Mesodermal cell (in vitro differentiated cells): ENCODE results near the gene SLC44A5.

Experiments used
- H3K27ac ChIP-seq: 2 replicates; pipeline ENCODE4 v1.7.0; 2013; ENCODE audit warnings: mild to moderate bottlenecking, low read depth, low read length, moderate library complexity; ENCODE audit not compliant: severe bottlenecking
- H3K36me3 ChIP-seq: 2 replicates; pipeline ENCODE4 v1.7.1; 2013; ENCODE audit warnings: mild to moderate bottlenecking, low read length, moderate library complexity; ENCODE audit not compliant: control insufficient read depth, insufficient read depth
- H3K4me1 ChIP-seq: one replicate; pipeline ENCODE4 v1.7.1; 2013; ENCODE audit warnings: mild to moderate bottlenecking, low read length; ENCODE audit not compliant: insufficient read depth, control insufficient read depth, poor library complexity, severe bottlenecking
- H3K4me3 ChIP-seq: 2 replicates; pipeline ENCODE4 v1.7.0; 2013; ENCODE audit warnings: low read length, control low read depth, mild to moderate bottlenecking; ENCODE audit not compliant: insufficient read depth, poor library complexity, severe bottlenecking; ENCODE audit errors: extremely low read depth
- H3K9me3 ChIP-seq: 2 replicates; pipeline ENCODE4 v1.7.1; 2013; ENCODE audit warnings: mild to moderate bottlenecking, low read length, moderate library complexity; ENCODE audit not compliant: control insufficient read depth
- WGBS, 2 experiments: methylation state at CpG; one replicate each; pipeline ENCODE4 v1.1.5; 2013; ENCODE audit warnings: missing lambda C conversion rate in 2 of 2; ENCODE audit not compliant: insufficient coverage in 2 of 2; 5-methylcytosine and 5-hydroxymethylcytosine counted together

Gene SLC44A5

DNA sequence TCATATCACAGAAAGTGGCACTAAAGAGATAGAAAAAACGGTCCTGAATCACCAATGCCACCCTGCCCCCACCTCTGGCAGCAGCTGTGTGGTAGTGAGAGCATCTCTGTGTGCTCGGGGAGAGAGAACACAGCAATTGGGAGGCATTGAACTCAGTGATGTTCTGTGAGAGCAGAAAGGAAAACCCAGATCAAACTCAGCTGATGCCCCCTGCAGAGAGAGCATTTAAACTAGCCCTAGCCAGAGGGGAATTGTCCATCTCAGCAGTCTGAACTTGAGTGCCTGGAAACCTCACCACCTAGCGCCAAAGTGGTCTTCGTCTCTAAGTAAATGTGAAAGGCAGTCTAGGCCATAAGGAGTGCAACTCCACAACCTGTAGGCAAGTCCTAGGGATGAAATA, 21.3 kb downstream of the SLC44A5 start:
- H3K9me3 ChIP-seq = peaks cover 3% of the 10 kb centered on the region
- no peaks in the 10 kb centered on the region for H3K36me3 ChIP-seq
- no peak overlapping the region for H3K27ac ChIP-seq
- no peaks in the 10 kb centered on the region for H3K4me1 ChIP-seq
- 77 to 93% methylated on average over 3 of the region's 4 CpGs for WGBS, 2 experiments
- no peak overlapping the region for H3K4me3 ChIP-seq

DNA sequence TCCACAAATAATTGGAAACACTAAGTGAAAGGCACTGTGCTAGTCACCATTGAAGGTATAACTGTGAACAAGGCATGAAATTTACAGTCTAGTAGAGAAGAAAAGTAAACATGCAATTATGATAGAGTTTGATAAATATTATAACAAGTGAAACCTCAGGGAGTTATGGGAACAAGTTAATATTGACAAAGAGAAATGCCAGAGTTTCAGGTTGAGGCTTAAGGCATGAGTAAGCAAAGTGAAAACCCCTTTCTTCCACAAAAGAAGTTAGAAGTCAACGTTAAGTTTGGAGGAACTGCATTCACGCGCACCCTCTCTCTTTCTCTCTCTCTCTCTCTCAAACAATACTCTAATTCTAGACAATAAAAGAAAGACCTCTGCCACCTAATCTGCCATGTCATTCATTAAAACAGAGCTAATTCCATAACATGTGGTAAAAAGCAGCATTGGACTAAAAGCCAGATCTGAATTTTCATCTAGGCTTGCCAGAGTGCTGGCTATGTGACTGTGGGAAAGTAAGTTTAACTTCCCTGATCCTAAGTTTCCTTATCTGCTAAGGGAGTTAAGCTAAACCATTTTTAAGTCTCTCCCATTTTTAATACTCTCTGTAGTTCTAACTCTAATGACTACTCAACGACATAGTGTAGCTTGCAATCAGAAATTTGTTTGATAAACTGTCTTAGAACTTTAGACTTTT, 22.0 kb downstream of the SLC44A5 start:
- Histone ChIP-seq H3K36me3 (no peaks in the 10 kb centered on the region), H3K4me1 (no peaks in the 10 kb centered on the region), H3K4me3 (no peak overlapping the region), H3K9me3 (peaks cover 3% of the 10 kb centered on the region), H3K27ac (no peak overlapping the region)
- 67 to 80% methylated on average over 2 to 3 of the region's 4 CpGs for WGBS, 2 experiments

DNA sequence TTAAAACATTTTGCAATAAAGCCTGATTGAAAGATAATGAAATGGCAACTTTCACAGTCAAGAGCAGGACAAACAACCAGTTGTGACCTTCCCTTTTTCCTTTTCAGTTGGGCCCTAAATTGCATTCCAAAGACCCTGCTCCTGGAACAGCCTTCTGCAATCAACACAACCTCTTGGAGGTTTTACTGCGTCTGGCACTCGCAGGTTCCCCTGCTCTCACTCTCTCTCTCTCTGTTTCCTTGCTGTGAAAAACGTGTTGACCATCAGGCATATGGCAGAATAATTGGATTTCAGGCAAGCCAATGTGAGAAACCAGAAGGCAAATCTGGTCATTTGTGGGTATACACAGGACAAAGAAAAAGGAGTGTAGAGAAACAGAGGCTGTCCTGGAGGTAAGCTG, 23.2 kb downstream of the SLC44A5 start:
- 43% methylated on average over 3 of the region's 3 CpGs; no CpG with 5 or more reads in 1 of the 2 experiments for whole genome bisulfite sequencing, 2 experiments
- H3K4me3 ChIP-seq = no peak overlapping the region
- H3K4me1 ChIP-seq = no peaks in the 10 kb centered on the region
- no peaks in the 10 kb centered on the region for H3K36me3 ChIP-seq
- H3K9me3 ChIP-seq = no peaks in the 10 kb centered on the region
- no peak overlapping the region for H3K27ac ChIP-seq

DNA sequence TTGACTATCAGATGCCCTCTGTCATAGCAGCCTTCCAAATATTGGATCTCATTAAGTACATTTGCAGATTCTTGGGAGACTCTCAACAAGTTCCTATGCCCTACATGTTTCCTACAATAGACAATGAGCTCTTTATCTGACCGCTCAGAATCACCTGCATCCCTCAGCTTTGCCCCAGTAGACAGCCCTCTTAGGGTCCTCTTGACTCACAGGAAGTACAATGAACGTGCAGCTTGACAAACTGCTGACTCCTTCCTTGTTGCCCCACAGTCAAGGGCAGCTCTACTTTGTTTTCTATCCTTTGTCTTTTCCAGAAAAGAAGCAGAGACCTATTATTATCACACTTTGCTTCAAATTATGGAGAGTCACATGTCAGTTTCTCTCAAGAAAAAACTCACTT, 27.6 kb downstream of the SLC44A5 start:
- Histone ChIP-seq H3K4me3 (no peak overlapping the region), H3K27ac (no peak overlapping the region), H3K9me3 (no peaks in the 10 kb centered on the region), H3K4me1 (no peaks in the 10 kb centered on the region), H3K36me3 (no peaks in the 10 kb centered on the region)
- 71 to 89% methylated on average over 2 of the region's 2 CpGs for WGBS, 2 experiments

DNA sequence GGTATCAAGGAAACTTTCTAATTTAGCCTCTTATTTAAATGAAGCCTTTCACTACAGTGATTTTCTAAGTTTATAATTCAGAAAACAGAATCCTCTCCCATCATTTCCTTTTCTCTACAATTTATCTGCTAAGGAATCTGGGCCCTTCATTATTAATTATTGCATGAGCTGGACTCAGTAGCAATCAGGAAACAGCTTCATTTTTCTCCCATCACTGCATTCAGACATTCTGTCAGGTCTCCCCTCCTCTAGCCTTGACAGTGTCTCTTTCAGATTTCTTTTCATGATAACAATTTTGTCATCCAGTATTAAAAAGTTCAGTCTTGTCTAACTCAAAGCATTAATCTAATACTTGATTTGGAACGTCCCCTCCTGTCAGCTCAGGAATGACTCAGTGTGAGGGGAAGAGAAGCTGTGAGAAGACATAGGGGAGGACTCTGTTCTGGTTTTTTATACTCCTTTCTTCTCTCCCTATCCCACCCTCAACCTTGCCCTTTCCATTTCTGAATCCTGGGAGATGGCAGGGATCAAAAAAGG, 28.1 kb downstream of the SLC44A5 start:
- Histone ChIP-seq H3K4me3 (no peak overlapping the region), H3K4me1 (no peaks in the 10 kb centered on the region), H3K36me3 (no peaks in the 10 kb centered on the region), H3K9me3 (no peaks in the 10 kb centered on the region), H3K27ac (no peak overlapping the region)
- no CpG with 5 or more reads among the region's 1 CpG for WGBS, 2 experiments

DNA sequence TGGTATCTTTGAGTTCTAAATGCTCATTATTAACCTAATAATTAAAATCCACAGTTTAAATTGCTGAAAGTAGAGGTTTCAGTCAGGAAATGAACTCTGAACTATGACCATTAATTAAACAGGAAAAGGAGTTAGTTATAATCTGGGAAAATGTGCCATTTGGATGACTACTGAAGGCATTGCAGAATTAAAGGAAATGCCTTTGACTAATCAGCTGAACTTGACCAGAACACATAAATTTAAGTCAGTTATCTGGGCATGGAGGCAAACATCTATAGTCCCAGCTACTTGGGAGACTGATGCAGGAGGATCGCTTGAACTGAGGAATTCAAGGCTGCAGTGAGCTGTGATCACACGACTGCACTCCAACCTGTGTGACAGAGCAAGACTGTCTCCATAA, 31.9 kb downstream of the SLC44A5 start:
- H3K27ac ChIP-seq = no peak overlapping the region
- no peaks in the 10 kb centered on the region for H3K36me3 ChIP-seq
- H3K4me1 ChIP-seq = no peaks in the 10 kb centered on the region
- no peak overlapping the region for H3K4me3 ChIP-seq
- WGBS, 2 experiments = 60% methylated on average over 1 of the region's 2 CpGs; no CpG with 5 or more reads in 1 of the 2 experiments
- H3K9me3 ChIP-seq = no peaks in the 10 kb centered on the region

DNA sequence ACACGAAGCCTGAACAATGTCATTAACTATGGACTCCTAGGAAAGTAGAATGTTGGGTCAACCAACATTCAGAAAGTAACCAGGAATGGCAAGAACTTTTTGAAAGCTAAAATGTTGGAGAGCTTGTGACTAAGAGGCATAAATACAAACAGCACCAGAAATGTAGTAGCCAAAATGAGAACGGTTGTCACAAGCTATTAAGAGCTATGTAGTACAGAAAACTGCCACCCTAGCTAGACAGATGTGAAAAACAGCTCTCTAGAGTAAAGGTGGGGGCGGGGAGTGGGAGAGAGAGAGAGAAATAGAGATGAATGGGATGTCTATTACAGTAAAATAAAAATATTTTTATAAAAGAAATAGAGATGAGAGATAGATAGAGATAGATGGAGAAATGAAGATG, 35.1 kb downstream of the SLC44A5 start:
- no peaks in the 10 kb centered on the region for H3K4me1 ChIP-seq
- 82 to 92% methylated on average over 1 of the region's 3 CpGs for WGBS, 2 experiments

DNA sequence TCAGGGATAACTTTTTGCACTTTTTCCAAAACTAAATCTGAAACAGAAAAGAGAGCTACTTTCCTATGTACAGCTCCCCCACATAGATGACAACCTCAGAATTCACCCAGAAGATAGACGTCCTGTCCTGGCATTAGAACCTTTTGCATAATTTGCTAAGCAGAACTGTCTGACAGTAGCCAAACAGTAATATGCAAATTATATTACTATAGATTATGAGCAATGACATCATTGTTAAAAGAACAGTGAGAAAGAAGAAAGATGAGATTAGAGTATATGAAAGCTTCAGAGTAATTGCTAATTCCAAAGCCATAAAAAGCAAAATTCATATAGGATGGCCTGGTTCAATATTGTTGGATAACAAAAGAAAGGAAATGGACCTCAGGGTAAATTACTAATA, 43.7 kb downstream of the SLC44A5 start:
- Histone ChIP-seq H3K4me3 (no peak overlapping the region), H3K36me3 (no peaks in the 10 kb centered on the region)
- no CpG with 5 or more reads among the region's 1 CpG for WGBS, 2 experiments

More for the DNA sequence above, 35.1 kb downstream of the SLC44A5 start:
- no peak overlapping the region for H3K4me3 ChIP-seq
- no peak overlapping the region for H3K27ac ChIP-seq
- H3K9me3 ChIP-seq = no peaks in the 10 kb centered on the region
- no peaks in the 10 kb centered on the region for H3K36me3 ChIP-seq

DNA sequence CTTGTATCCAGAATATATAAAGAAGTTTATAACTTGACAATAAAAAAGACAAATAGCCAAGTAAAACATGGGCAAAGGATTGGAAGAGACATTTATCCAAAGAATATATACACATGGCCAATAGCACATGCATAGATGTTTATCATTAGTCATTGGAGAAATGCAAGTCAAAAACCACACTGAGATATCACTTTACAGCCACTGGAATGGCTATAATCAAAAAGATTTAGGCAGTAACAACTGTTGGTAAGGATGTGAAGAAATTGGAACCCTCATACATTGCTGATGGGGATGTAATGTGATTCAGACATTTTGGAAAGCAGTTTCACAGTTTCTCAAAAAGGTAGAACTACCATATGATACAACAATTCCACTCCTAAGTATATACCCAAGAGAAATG, 51.1 kb downstream of the SLC44A5 start:
- Histone ChIP-seq H3K36me3 (no peaks in the 10 kb centered on the region), H3K4me1 (no peaks in the 10 kb centered on the region), H3K4me3 (no peak overlapping the region), H3K9me3 (no peaks in the 10 kb centered on the region), H3K27ac (no peak overlapping the region)

More for the DNA sequence above, 43.7 kb downstream of the SLC44A5 start:
- Histone ChIP-seq H3K4me1 (no peaks in the 10 kb centered on the region), H3K27ac (no peak overlapping the region), H3K9me3 (no peaks in the 10 kb centered on the region)

DNA sequence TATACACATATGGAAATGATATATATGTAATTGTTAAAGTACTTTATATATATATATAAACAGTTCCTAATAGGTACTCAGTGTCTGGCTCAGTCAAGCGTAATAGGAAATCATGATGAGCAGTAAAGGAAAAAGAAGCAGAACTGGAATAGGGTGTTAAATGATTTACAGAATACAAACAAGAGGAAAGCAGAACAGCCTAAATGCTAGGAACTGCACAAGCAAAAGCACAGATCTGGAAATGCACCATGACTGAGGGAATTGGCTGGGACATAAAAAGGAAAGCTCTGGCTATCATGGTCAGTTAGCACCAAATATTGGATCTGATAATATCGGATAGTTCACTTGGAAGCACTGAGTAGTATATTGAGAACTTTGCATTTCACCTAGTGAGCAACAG, 51.8 kb downstream of the SLC44A5 start:
- H3K27ac ChIP-seq = no peak overlapping the region
- WGBS, 2 experiments = 53 to 83% methylated on average over 2 of the region's 2 CpGs
- no peaks in the 10 kb centered on the region for H3K4me1 ChIP-seq
- no peaks in the 10 kb centered on the region for H3K9me3 ChIP-seq
- no peaks in the 10 kb centered on the region for H3K36me3 ChIP-seq
- H3K4me3 ChIP-seq = no peak overlapping the region

DNA sequence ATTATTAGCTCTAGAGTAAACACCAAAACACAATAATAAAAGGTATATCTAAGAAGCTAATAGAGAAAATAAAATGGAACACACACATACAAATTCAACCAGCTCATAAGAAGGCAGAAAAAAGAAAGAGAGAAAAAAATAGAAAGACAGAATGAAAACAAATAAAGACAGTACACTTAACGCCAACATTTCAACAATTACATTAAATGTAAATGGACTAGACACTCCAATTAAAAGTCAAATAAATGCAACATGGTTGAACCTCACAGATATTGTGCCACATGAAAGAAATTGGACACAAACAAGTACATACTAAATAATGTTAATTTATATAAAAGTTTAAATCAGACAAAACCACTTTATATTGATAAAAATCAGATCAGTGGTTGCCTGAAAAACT, 56.0 kb downstream of the SLC44A5 start:
- Histone ChIP-seq H3K9me3 (no peaks in the 10 kb centered on the region), H3K4me3 (no peak overlapping the region), H3K4me1 (no peaks in the 10 kb centered on the region), H3K27ac (no peak overlapping the region), H3K36me3 (no peaks in the 10 kb centered on the region)
- WGBS, 2 experiments = no CpG with 5 or more reads among the region's 1 CpG
